ENCODE data around the gene PPFIBP1.
"Not testable (repeated sequence)": the region's sequence is repeated elsewhere in the genome, so short reads cannot be mapped to it uniquely, and the experiment has no call there.

PPFIBP1 gene

DNA sequence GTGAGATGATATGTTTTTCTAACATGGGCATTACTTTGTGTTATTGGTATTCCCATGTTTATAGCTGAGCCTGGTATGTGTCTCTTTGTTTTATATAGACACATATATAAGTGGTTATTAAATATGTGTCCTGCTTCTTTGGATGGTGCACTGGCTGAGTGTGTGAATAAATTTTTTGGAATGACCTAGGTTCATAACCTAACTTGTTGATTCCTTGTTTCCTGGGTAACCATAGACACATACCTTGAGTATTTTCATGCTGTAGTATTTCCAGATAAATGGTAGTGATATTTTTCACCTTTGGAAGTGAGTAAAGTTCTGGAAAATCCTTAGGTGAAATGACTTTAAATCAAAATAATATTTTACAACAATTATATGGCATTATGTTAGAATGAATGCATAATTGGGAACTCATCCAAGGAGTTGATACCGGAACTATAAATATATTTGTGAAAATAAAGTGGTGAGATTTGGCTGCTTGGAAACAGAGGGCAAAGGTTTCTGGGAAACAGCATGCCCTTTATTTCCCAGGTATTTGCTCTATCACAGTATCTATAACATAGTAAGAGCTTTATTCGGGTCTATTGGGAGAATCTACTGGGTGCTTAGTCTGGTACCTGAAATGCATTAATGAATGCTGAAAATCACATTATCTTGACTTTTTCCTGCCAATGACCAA lies 107.9 kb downstream of the PPFIBP1 start:
- TF ChIP-seq, protein P1, sequence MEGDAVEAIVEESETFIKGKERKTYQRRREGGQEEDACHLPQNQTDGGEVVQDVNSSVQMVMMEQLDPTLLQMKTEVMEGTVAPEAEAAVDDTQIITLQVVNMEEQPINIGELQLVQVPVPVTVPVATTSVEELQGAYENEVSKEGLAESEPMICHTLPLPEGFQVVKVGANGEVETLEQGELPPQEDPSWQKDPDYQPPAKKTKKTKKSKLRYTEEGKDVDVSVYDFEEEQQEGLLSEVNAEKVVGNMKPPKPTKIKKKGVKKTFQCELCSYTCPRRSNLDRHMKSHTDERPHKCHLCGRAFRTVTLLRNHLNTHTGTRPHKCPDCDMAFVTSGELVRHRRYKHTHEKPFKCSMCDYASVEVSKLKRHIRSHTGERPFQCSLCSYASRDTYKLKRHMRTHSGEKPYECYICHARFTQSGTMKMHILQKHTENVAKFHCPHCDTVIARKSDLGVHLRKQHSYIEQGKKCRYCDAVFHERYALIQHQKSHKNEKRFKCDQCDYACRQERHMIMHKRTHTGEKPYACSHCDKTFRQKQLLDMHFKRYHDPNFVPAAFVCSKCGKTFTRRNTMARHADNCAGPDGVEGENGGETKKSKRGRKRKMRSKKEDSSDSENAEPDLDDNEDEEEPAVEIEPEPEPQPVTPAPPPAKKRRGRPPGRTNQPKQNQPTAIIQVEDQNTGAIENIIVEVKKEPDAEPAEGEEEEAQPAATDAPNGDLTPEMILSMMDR (IDR thresholded peaks at IDR 0.05; ENCODE audit: low read depth, low read length, missing control alignments): no peak
- DNase-seq (ENCODE audit: extremely low read depth, low read depth): no peak
- H3K4me3 ChIP-seq (replicated peaks; ENCODE audit: low read depth, low read length): no peak overlapping the region

DNA sequence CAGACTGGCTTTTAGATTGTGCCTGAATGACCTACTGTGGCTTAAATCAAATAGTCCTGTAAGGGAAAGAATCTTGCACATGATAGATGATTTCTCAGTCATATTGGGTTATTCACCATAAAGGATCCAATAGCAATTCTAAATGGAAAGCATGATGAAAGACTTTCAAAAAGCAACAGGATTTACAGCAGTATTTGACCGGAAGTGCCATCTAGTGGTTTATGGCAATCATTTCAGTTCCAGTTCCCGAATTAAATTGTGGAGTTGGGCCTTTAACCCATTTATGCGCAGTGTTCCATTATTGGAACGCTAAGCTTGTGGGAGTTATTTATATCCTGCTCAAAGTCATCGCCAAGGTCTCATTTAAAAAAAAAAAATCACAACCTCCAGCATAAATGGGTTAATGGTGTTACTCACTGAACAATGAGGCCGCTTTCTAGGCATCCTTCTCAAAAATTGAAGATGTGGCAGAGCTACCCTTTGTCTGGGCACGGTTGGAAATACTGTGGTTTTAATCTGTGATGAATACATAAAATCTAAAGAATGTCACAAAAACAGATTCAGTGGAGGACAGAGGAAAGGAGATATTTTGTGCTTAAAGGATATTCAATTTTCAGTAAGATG lies 111.5 kb downstream of the PPFIBP1 start:
- TF ChIP-seq, protein P1 (IDR thresholded peaks at IDR 0.05; ENCODE audit: low read depth, low read length, missing control alignments): peak; percentile 49
- DNase-seq (ENCODE audit: extremely low read depth, low read depth): no peak

DNA sequence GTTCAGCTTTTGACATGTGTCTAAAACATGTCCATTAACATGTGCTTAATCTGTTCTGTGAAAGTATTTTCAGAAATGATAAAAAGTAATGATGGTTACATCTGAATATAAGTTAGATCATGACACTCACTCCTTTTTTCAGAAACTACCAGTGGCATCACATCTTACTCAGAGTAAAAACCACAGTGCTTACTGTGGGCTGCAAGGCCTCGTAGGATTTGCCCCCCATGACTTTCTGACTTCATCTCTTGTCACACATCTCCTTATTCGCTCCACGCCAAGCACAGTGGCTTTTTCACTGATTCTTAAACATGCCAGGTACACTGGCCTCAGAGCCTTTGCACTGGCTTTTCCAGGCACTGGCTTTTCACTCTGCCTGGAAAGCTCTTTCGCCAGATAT lies 112.6 kb downstream of the PPFIBP1 start:
- not testable (repeated sequence) for DNase-seq (ENCODE audit: extremely low read depth, low read depth); H3K4me3 ChIP-seq (replicated peaks; ENCODE audit: low read depth, low read length)

More for the DNA sequence above, 111.5 kb downstream of the PPFIBP1 start:
- H3K4me3 ChIP-seq (replicated peaks; ENCODE audit: low read depth, low read length): no peak overlapping the region

DNA sequence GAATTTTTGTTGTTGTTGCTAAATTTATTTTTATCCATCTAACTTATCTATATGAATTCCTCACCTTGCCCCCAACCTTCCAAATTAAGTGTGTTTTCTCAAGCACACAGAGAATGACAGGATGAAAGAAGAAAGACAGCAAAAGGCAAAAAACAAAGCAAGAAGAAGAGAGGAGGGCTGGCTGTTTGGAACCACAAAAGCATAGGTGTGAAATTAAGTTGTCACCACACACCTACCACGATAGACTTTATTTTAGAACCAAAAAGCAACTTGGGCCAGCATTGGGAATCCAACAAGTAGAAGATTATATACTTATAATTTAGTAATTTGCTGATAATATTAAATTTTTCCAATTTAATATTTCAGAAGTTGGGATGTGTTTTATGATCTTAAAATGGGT lies 113.5 kb downstream of the PPFIBP1 start:
- no peak for DNase-seq (ENCODE audit: extremely low read depth, low read depth)
- TF ChIP-seq, protein P1 (IDR thresholded peaks at IDR 0.05; ENCODE audit: low read depth, low read length, missing control alignments): no peak
- no peak overlapping the region for H3K4me3 ChIP-seq (replicated peaks; ENCODE audit: low read depth, low read length)

DNA sequence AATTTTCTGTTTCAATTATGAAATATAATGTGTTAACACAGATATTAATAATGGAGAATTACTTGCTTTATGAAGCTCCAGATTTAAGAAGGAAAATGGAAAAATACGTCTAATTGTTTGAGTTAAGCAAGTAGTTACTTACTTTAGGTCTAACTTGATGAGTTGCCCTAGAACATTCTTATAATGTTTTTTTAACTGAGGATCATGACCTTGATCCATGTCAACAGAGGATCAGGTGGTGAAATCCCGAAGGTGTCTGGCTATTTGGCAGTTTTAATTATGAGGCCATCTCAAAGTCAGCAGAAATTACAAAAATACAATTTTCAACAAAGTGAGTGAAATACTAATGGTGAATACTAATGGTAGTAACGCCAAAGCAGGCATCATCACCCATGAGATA lies 115.3 kb downstream of the PPFIBP1 start:
- no peak overlapping the region for H3K4me3 ChIP-seq (replicated peaks; ENCODE audit: low read depth, low read length)
- no peak for DNase-seq (ENCODE audit: extremely low read depth, low read depth)

DNA sequence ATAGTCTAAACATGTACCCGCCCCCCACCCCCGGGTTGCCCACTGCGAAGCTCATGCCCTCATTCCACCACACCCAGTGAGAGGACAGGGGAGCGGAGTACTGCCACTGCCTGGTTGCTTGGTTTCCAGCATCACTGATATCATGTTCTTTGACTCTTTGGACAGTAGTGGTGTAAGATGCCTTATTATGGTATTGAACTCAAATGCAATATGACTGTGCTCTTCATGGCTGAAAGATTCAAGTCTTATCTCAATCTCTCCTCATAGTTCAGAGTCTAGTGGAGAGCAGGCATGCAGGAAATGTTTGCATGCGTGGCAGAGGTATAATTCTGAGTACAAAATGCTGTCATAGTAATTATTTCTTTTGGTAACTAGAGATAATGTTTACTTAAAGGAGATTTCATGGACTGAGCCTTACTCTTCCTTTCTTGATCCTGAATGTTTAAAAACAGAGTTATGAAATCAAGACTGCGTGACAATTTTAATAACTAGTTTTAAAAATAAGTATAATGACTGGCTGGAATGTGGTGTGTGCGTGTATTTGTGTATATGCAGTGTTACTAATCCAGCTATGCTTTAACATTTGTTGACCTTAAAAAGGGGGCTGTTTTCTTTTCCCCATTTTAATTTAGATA lies 116.7 kb downstream of the PPFIBP1 start:
- not testable (repeated sequence) for H3K4me3 ChIP-seq (replicated peaks; ENCODE audit: low read depth, low read length); DNase-seq (ENCODE audit: extremely low read depth, low read depth)

More for the DNA sequence above, 115.3 kb downstream of the PPFIBP1 start:
- TF ChIP-seq, protein P1 (IDR thresholded peaks at IDR 0.05; ENCODE audit: low read depth, low read length, missing control alignments): no peak

DNA sequence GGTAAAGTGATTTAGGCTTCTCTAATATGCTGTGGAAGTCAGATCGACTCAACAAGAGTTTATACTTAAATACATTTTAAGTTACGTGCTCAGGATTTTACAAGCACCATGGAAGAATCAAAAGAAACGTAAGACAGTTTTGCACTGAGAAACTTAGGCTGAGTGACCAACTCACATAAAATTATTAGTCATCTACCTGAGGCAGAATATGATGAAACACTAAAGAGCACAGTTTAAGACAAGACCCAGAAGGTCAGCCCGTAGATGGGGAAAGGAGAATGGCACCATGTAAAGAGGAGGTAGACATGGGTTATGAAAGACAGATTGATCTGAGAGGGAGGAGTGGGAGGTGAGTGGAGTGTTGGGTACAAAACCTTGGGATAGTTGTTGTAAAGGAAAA lies 118.4 kb downstream of the PPFIBP1 start:
- DNase-seq (ENCODE audit: extremely low read depth, low read depth); H3K4me3 ChIP-seq (replicated peaks; ENCODE audit: low read depth, low read length): not testable (repeated sequence)

DNA sequence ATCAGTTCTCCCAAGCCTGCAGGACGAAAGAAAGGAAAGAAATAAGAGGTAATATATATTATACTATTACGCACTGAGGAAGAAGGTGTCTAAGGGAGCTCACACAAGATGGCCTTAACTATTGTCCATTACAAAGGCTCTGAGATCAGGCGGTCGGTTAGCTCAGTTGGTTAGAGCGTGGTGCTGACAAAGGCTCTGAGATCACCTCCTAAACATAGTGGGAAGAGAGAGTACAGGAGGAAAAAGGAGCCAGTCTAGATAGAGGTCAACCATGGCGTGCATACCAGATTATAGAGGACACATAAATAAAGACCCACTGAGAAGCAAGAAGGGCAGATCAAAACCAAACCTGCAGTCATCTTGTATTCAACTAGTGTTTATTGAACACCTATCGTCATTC lies 118.9 kb downstream of the PPFIBP1 start:
- DNase-seq (ENCODE audit: extremely low read depth, low read depth); H3K4me3 ChIP-seq (replicated peaks; ENCODE audit: low read depth, low read length): not testable (repeated sequence)

Measured in HFF-Myc (cell line).